CD14-positive monocyte (primary cell): Measurements from ENCODE around the gene AMPD3. TPM values are rescaled to one million over a fixed set of nuclear protein-coding genes. Genes with fewer than 3 reads are reported as not detected.

Source experiments
- DNase-seq, 3 donors: peaks; one replicate each; pipeline ENCODE4 v3.0.0-alpha.2; 2011 to 2022
- H2AFZ ChIP-seq: 2 replicates; pipeline ENCODE4 v1.6.0; 2012; ENCODE audit warnings: mild to moderate bottlenecking, low read depth, low read length, inconsistent platforms; ENCODE audit not compliant: insufficient read depth, poor library complexity, severe bottlenecking
- H3K27ac ChIP-seq, 2 donors: 1 replicate in 1 of 2; 2 replicates in 1 of 2; pipeline ENCODE4 v1.5.1; 2012 to 2013; ENCODE audit warnings: low read length in 2 of 2, control low read depth in 1 of 2, inconsistent platforms in 1 of 2, low read depth in 1 of 2, mild to moderate bottlenecking in 1 of 2
- H3K27me3 ChIP-seq, 2 donors: one replicate each; pipeline versions ENCODE4 v1.6.0 to v1.6.1; 2011 to 2013; ENCODE audit warnings: low read length in 2 of 2; ENCODE audit not compliant: control insufficient read depth in 2 of 2, insufficient read depth in 2 of 2
- H3K36me3 ChIP-seq, 2 donors: replicated peaks in 1 of 2; 1 replicate in 1 of 2; 2 replicates in 1 of 2; pipeline versions ENCODE4 v1.5.1 to v1.6.1; 2012 to 2013; ENCODE audit warnings: low read length in 2 of 2, control low read depth in 1 of 2, inconsistent platforms in 1 of 2, mild to moderate bottlenecking in 1 of 2; ENCODE audit not compliant: insufficient read depth in 2 of 2, control insufficient read depth in 1 of 2
- H3K4me1 ChIP-seq, 2 donors: 1 replicate in 1 of 2; 2 replicates in 1 of 2; pipeline versions ENCODE4 v1.5.1 to v1.6.1; 2012 to 2013; ENCODE audit warnings: low read length in 2 of 2, control low read depth in 1 of 2, inconsistent platforms in 1 of 2, mild to moderate bottlenecking in 1 of 2, moderate library complexity in 1 of 2; ENCODE audit not compliant: insufficient read depth in 2 of 2, control insufficient read depth in 1 of 2
- H3K4me2 ChIP-seq: replicated peaks from 2 replicates; pipeline ENCODE3; 2012; ENCODE audit warnings: low read length, moderate library complexity, mild to moderate bottlenecking; ENCODE audit not compliant: poor library complexity, severe bottlenecking; ENCODE audit errors: extremely low read depth
- H3K4me3 ChIP-seq, 3 experiments: fragments of 200-600 bp in 1 of 3; sonication (generic) in 1 of 3; replicated peaks in 1 of 3; 1 replicate in 2 of 3; 2 replicates in 1 of 3; pipeline ENCODE4 v1.5.1; 2011 to 2013; ENCODE audit warnings: low read length in 3 of 3, mild to moderate bottlenecking in 3 of 3, control low read depth in 2 of 3, low read depth in 2 of 3, inconsistent platforms in 1 of 3, moderate library complexity in 1 of 3
- H3K79me2 ChIP-seq: 2 replicates; pipeline ENCODE4 v1.6.0; 2012; ENCODE audit warnings: mild to moderate bottlenecking, control low read depth, inconsistent platforms, low read length, moderate library complexity; ENCODE audit not compliant: insufficient read depth
- H3K9ac ChIP-seq: 2 replicates; pipeline ENCODE4 v1.6.0; 2017; ENCODE audit warnings: low read length, mild to moderate bottlenecking; ENCODE audit not compliant: insufficient read depth, poor library complexity, severe bottlenecking
- H3K9me3 ChIP-seq, 2 donors: replicated peaks in 1 of 2; 1 replicate in 1 of 2; 2 replicates in 1 of 2; pipeline versions ENCODE4 v1.5.1 to v1.6.1; 2012 to 2013; ENCODE audit warnings: low read length in 2 of 2, control low read depth in 1 of 2; ENCODE audit not compliant: control insufficient read depth in 1 of 2, insufficient read depth in 1 of 2
- H4K20me1 ChIP-seq: 2 replicates; pipeline ENCODE4 v1.6.0; 2012; ENCODE audit warnings: mild to moderate bottlenecking, low read length, control low read depth, moderate library complexity; ENCODE audit not compliant: insufficient read depth
- H3K27ac Mint-ChIP-seq, 7 donors: one replicate each; pipeline ENCODE4 v1.8.0; 2020; ENCODE audit warnings: mild to moderate bottlenecking in 7 of 7, mixed read lengths in 7 of 7, moderate library complexity in 6 of 7, inconsistent platforms in 2 of 7
- H3K27me3 Mint-ChIP-seq, 3 donors: one replicate each; pipeline ENCODE4 v1.8.0; 2021 to 2022; ENCODE audit warnings: low read depth in 3 of 3, mild to moderate bottlenecking in 3 of 3, mixed read lengths in 3 of 3, moderate library complexity in 3 of 3, inconsistent platforms in 1 of 3
- H3K36me3 Mint-ChIP-seq, 2 donors: one replicate each; pipeline ENCODE4 v1.8.0; 2020; ENCODE audit warnings: mixed read lengths in 2 of 2, inconsistent platforms in 1 of 2, mild to moderate bottlenecking in 1 of 2
- H3K4me1 Mint-ChIP-seq: one replicate; pipeline ENCODE4 v1.8.0; 2020; ENCODE audit warnings: mild to moderate bottlenecking, mixed read lengths
- H3K4me3 Mint-ChIP-seq, 2 donors: one replicate each; pipeline ENCODE4 v1.8.0; 2020; ENCODE audit warnings: mild to moderate bottlenecking in 2 of 2, mixed read lengths in 2 of 2, moderate library complexity in 1 of 2
- H3K9me3 Mint-ChIP-seq, 7 donors: one replicate each; pipeline ENCODE4 v1.8.0; 2020 to 2022; ENCODE audit warnings: mixed read lengths in 7 of 7, mild to moderate bottlenecking in 6 of 7, moderate library complexity in 6 of 7, inconsistent platforms in 2 of 7
- CTCF ChIP-seq: fragments of 200-600 bp; IDR thresholded peaks from one replicate; pipeline ENCODE4 v1.8.0; 2022; ENCODE audit warnings: antibody characterized with exemption, mild to moderate bottlenecking
- WGBS: methylation state at CpG from one replicate; pipeline ENCODE4 v1.1.5; 2013; ENCODE audit warnings: missing lambda C conversion rate; ENCODE audit not compliant: insufficient coverage; 5-methylcytosine and 5-hydroxymethylcytosine counted together
- intact Hi-C, 2 donors: fragments of 100-400 bp; cut with micrococcal nuclease; formaldehyde crosslinking; loops; one replicate each; pipeline versions ENCODE4 v1.15.0 to v1.15.1; 2023
- polyA plus RNA-seq, 3 donors: library from polyadenylated mRNA; depleted of rRNA in 1 of 3; unstranded in 2 of 3; stranded (reverse) in 1 of 3; fragments of 300-500 nt in 2 of 3; fragments of >200 nt in 1 of 3; fragmentation: Illumina TruSeq in 2 of 3; gene quantifications; 1 replicate in 2 of 3; 2 replicates in 1 of 3; pipeline ENCODE4 v1.2.3, GENCODE V29; 2012 to 2021

The AMPD3 gene
- polyA plus RNA-seq, 3 donors: 10.5 to 24.3 (median 14.3) TPM

GRCh38 chr11:10487002-10487647 is 32.1 kb downstream of the AMPD3 start:
- H3K4me1 ChIP-seq: no peaks in the 10 kb centered on the region
- intact Hi-C loops: no loop called here
- no peaks in the 10 kb centered on the region for H3K27me3 ChIP-seq
- no peak for TF ChIP-seq CTCF
- no peaks in the 10 kb centered on the region for H3K9me3 ChIP-seq
- H3K27ac Mint-ChIP-seq: peak overlapping the region in 2 of 7 donors; percentile 19 to 29
- peaks cover 57% of the 10 kb centered on the region for H4K20me1 ChIP-seq
- peaks cover 0 to 2% (median 0%) of the 10 kb centered on the region in 7 donors for H3K9me3 Mint-ChIP-seq
- peaks cover 9% of the 10 kb centered on the region for H3K79me2 ChIP-seq
- no peak overlapping the region for H3K4me2 ChIP-seq
- H3K9ac ChIP-seq: no peak overlapping the region
- H3K36me3 ChIP-seq: peaks cover 90 to 100% of the 10 kb centered on the region in 2 donors
- H3K4me3 ChIP-seq: no peak overlapping the region
- no peak for DNase-seq
- no peak overlapping the region for H2AFZ ChIP-seq
- H3K27ac ChIP-seq: no peak overlapping the region
- no peak overlapping the region for H3K4me3 Mint-ChIP-seq
- WGBS: 97% methylated on average over 9 of the region's 16 CpGs
- H3K27me3 Mint-ChIP-seq: no peaks in the 10 kb centered on the region
- H3K36me3 Mint-ChIP-seq: peaks cover 92 to 100% of the 10 kb centered on the region in 2 donors
- H3K4me1 Mint-ChIP-seq: peaks cover 12% of the 10 kb centered on the region

- peaks cover 90 to 100% of the 10 kb centered on the region in 2 donors for H3K36me3 ChIP-seq
- Mint-ChIP-seq H3K27me3 (no peaks in the 10 kb centered on the region), H3K27ac (peak overlapping the region in 4 of 7 donors; percentile 7 to 63 (median 44)), H3K9me3 (peaks cover 0 to 2% (median 0%) of the 10 kb centered on the region in 7 donors), H3K4me3 (peak overlapping the region in 1 of 2 donors; percentile 34), H3K4me1 (peaks cover 12% of the 10 kb centered on the region), H3K36me3 (peaks cover 96 to 100% of the 10 kb centered on the region in 2 donors)
- H3K4me2 ChIP-seq: no peak overlapping the region
- H2AFZ ChIP-seq: no peak overlapping the region
- peaks cover 60% of the 10 kb centered on the region for H4K20me1 ChIP-seq
- no peaks in the 10 kb centered on the region for H3K27me3 ChIP-seq
- no peaks in the 10 kb centered on the region for H3K9me3 ChIP-seq
- WGBS: 94% methylated on average over 13 of the region's 13 CpGs
- TF ChIP-seq CTCF: no peak
- no peak for DNase-seq
- H3K27ac ChIP-seq: no peak overlapping the region
- peaks cover 9% of the 10 kb centered on the region for H3K79me2 ChIP-seq
- no peak overlapping the region for H3K9ac ChIP-seq
- no peak overlapping the region for H3K4me3 ChIP-seq
- no peaks in the 10 kb centered on the region for H3K4me1 ChIP-seq
- intact Hi-C loops: no loop called here
Measured at GRCh38 chr11:10488121-10488933, 33.3 kb downstream of the AMPD3 start.
